HG02981 (cell line): ENCODE measurements around the gene SLC1A2.

ENCODE experiments used
- ATAC-seq: cut with Tn5 transposase; IDR thresholded peaks from one replicate; pipeline ENCODE4 v1.9.1; 2021; ENCODE audit warnings: mild to moderate bottlenecking, moderate library complexity; ENCODE audit not compliant: unreplicated experiment

Gene SLC1A2

DNA sequence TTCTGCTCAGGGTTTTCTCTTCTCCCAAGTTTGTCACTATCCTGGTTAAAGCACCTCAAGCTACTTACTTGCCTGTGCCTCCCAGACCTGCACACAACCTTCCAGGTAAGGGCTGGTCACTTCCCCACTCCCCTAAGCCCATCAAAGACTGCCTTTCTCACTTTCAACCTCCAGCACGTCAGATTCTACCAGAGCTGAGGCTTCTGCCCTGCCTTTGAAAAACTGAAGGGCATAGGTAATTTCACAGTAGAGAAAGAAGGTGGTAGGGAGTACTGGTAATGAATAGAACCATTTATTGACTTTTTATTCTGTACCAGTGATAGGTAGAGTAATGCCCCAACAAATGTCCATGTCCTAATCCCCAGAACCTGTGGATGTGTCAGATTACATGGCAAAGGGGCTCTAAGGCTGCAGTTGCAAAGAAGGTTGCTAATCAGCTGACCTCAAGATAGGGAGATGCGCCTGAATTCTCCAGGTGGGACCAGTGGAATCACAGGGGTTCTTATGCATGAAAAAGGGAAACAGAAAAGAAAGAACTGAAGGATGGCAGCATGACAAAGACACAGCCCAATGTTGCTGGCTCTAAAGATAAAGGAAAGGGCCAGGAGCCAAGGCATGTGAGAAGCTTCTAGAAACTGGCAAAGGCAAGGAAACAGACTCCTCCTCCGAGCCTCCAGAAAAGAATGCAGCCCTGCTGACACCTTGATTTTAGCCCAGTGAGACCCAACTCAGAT is 89.0 kb downstream of the SLC1A2 start:
- no peak for ATAC-seq

DNA sequence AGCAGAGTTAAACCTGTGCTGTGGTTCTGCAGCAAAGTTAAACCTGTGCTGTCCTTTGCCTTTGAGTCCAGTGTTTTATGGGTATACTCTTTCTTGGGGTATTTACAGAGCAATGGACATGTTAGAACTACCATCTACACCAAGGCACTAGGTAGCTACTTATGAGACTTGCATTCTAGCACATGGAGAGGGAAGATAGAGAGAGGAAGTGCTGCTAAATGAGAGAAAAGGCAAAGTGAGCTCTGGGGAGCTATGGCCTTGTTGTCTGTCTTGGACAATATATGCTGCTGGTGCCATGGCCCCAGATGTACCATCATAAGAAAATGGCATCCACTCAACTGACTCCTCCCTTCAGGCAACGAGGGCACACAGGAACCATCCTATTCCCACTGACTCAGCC is 91.5 kb downstream of the SLC1A2 start:
- no peak for ATAC-seq

DNA sequence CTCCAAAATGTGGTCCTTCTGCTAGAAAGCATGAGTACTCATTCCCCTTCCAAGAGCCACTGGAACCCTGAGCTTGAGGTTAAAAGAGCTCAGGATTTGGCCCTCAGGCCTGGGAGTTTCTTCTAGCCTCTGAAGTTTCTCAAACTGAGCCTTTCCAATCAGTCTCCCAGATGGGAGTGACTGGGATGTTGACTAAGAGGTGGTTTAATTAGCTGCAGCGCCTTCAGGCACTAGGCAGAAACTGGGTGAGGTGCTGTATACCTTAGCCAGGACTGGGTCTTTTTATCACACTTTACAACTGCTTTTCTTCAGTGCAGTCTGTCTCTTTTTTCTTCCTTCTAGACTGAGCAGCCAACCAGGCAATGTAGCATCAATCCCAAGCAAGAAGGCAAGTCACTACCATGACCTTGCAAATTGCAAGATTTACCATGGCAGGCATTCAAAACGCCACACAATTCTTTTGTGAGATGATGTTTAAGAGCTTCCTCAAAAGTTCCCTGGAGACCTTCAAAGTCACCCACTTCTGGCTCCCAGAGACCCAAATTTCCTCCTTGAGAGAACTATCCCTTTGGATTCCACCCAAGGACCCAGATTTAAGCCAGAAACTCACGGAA is 93.0 kb downstream of the SLC1A2 start:
- ATAC-seq, result no peak

DNA sequence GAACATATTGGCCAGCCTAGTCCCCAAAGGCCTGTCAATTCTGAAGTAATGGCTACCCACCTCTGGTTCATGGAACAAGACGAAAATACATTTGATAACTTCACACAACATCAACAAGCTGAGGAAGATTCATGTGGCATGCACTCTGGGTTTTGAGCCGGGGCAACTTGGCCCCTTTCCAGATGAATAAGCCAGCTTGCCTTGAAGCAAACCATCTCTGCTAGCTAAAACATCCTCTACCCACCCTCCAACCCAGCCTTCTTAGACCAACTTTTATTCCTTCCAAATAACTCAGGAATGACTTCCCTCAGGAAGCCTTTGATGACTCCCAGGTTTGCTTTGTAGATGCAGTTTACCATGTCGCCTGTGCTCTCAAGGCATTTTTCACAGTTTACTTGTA is 94.4 kb downstream of the SLC1A2 start:
- no peak for ATAC-seq

DNA sequence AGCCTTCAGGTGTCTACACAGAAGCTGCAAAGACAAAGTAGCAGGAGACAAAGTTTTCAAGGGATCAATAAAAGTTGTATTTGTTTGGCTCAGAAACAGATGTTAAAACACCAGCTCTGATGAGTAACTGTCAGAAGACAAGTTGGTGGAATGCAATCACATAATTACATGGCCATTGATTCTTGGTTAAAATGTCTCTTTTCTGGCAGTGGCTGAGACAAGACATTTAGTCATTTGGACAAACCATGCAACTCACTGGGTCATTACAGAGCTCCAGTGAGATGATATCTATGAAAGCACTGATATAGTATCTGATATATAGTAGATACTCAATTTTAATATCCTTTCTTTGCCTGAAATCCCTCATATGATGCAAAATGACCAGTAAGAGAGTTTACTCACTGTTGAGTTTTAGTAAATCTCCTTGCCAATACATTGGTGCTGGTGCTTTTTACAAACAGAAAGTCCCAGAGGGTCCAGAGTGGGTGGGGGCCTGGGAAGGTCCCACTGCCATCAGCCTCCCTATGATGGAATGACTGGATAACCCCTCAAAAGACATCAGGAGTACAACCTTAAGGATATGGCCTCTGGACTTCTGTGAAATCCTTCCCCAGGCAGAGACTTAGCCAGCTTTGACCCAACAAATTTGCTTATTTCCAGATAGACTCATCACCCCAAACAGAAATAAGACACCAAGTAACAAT is 95.0 kb downstream of the SLC1A2 start:
- no peak for ATAC-seq

DNA sequence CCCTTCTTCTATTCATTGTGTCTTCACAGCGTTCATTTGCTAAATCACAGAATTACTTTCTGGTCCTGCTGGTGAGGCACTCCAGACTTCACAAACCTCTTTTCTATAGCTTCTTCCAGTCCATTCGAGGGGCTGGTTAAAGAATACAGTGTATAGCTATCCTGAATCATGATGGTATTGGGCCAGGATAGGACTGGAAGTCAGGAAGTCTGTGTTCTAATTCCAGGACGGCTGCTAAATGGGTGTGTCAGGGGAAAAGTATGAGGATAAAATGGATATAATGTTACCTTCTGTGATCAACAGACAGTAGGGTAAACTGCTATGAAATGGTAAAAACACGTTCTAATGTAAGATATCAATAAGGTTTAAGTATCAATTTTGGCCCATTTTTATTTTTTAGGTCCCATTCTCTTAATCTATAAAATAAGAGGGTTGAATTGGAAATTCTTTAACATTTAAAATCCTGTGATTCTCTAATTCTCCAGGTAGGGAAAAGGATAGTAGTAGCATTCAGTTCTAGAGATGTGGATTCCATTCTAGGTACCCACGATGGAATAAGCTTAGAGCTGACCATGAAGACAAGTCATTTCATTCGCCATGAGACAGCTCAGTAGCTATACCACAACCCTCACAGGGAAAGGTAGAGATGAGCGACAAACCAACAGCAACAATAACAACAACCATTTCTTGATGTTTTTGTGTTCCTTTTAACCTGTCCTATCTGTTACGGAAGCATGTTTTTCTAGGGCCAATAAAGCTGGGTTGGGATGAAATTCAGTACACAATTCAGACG is 96.1 kb downstream of the SLC1A2 start:
- ATAC-seq, result no peak

DNA sequence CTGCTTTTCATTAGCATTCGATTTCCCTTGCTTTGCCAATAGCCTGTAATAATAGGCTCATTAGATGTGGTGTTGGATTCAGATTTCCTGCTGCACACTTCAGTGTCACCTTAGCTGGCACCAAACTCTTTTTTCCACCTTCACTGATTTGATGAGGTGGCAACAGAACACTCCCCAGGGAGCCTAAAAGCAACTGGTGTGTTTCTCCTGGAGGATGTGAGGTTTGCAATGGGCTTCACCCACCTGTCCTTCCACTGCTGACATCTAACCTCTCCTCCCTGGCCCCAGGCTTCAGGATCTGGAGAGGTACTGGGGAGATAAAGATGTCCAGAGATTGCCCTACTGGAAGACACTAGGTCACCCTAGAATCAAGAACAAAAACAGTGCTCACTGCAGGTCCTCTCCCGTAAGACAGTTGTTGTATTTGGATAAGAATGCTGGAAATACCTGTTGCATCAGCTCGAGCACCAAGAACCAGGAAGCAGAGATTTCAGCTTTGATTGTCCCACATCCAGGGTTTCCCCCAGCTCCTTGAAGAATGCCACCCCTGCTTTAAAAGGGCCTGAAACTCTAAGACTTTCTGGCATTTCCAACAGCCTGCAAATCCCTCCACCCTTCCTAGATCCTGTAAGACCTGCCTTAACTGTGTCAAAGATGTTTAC is 96.9 kb downstream of the SLC1A2 start:
- no peak for ATAC-seq

DNA sequence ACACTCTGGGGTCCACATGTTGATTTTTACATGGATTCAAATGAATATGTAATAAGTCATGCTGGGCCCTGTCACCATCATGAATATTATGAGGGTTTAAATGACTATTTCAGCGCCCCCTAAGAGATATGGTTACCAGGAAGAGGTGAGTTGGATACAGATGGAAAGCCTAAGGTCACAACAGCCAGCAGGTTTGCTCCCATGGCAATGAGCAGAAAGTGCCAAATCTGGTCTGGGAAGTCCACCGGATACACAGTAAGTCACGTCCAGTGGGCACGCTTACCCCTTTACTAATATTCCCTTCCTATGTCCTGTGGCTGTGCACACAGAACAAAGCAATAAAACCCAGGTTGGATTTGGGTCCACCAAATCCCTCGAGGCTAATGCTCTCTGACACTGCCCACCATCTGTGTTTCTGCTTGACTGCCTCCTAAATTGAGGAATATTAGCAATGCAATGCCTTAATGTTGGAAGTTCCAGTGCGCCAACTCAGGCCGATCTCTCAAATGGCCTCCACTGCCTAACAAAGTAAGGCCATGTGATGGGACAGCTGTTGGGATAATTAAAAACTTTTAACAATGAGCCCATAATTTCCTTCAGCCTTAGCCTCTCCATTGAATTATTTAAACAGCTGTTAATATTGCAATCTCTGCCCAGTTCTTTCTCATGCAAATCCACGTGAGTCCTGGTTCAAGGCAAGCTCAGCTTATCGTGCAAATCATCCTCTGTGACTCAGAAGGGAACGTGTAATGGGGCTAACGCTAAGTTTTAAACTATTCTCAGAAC is 97.6 kb downstream of the SLC1A2 start:
- ATAC-seq, result no peak

DNA sequence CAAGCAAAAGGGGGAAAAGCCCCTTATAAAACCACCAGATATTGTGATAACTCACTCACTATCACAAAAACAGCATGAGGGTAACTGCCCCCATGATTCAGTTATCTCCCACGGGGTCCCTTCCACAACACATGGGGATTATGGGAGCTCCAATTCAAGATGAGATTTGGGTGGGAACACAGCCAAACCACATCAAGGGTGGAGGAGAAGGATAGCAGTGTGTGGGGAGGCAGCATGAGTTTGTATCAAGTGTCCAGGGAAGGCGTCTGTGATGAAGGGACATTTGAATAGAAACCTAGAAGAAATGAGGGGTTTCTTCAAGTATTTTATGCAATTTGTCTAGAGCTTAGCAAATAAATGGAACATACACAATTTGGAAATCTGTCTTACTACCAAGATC is 98.2 kb downstream of the SLC1A2 start:
- ATAC-seq, result no peak

DNA sequence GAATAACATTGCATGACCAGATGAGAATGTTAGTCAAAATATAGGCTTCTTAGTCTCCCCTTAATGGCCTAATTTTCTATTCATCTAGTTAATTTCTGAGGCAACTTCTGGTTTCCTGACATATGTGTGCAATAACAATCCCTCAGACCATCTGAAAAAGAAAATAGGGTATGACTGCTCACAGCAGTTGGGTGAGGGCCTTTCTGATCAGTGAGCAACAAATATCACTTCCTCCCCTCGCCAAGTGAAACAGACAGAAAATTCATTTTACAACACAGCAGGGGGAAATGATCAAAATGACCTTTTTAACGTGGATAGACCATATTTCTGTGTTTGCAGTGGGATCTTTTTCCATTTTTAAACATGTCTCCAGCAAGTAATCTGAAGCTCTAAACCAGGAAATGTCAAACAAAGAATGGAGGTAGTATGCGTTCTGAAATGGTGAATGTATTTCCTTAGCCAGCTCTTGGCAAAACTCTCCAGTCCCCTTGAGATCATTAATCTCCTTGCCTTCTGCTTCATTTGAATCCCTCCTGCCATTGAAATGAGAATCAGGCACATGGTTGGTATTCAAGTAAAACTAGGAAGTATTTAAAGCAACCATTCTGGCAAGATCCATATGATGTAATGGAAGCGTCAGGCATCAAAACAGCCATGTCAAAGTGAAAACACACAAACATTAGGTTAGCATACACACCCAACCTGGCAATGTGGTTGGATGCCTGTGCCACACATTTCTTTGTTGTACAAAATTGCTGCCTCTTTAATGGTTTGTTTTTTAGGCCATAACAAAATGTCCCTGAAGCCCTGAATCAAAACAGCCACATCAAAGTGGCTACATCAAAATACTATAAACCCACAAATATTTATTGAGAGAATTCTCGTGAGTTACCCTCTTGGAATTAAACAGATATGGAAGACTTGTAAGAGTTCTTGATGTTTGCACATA is 100.1 kb downstream of the SLC1A2 start:
- no peak for ATAC-seq

DNA sequence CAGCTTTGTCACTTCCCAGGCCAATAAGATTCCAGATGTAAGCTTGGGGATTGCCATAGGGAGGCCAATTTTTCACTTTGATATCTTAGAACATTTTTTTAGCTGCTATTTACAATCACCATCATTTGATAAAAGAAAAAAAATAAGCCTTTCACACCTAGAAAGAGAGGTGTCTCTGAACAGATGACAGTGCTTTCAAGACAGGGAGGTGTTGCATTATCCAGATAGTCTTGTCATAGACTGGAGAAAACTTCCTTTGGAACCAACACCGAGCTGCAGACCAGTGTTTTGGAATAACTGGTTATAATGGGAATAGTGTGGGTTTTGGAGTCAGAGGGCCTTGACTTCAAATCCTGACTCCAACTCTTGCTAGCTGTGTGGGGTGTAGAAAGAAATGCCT is 101.0 kb downstream of the SLC1A2 start:
- ATAC-seq, result no peak

DNA sequence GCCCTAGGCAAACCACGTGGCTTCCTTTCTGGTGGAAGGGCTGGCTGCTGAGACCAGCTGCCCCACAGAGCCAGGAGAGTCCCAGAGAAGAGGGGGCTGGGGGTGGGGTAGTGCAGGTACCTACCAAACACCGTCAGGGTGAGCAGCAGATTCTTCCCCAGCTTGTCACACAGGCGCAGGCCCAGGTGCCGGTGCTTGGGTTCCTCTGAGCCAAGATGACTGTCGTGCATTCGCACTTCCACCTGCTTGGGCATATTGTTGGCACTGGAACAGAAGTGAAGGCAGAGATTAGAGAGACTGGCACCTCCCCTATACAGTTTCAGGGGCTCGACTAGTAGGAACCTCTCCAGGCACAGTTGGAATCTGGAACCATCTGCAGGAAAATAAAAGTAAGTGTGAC is 102.1 kb downstream of the SLC1A2 start:
- no peak for ATAC-seq

DNA sequence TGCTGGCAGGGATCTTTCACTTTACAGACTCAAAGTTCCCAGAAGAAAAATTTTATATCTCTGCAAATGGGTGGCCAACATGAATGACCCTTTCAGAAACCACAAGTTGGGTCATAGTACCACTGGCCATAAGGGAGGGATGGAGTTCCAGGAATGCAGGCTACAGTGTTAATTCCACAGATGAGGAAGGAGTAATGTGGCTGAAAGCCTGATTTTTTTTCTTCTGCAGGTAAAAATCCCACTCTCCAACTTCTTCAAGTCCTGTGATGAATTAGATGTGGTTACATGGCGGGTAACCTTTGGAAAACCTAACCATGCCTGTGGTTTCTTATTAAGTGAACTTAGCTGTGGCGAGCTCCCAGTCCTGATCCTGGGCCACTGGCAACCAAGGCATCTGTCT is 103.2 kb downstream of the SLC1A2 start:
- no peak for ATAC-seq

DNA sequence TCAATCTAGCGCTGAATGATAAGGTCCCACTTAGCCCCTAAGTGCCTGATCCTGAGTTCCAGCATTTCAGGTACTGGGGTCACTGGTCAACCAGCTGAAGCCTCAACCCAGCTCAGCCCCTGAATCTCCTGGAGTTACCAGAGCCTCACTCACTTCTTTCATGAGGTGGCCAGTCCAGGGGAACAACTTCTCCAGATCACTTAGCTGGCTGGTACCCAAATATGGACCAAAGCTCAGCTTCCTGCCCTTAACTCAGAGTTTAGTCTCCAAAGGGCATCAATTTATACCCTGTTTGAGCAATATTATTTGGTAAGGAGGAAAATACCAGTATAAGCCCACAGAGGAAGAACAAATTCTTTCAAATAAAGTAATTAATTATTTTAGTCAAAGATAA is 105.6 kb downstream of the SLC1A2 start:
- ATAC-seq, result peak; percentile 22

DNA sequence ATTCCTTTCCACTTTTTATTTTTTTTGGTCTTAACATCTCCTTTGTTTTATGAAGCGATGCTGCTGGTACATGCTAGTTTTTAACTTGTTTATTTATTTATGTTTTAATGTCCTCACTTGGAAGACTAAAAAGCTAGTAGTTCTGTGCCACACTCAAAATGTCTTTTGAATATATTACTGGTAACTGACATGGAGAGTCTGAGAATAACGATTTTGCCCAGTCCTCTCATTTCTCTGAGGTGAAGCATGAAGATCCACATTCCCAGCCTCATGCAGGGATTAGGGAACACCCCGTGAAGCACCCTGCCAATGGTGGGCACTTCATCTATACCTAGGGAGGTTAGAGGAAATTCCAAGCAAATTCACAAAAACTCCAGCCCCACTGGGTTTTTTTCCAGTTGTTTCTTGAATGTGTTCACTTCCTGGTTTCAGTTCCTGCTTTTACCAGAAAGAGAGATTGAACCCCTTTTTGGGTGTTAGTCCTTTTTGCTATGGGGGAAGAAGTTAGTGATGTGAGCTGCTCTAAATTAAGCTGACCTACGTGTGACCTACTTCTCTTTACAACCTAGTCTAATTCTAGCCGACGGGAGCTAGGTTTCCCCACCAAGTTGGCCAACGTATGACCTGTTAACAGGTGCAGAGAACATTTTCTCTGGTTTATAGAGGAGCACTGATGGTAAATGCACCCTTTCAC is 106.1 kb downstream of the SLC1A2 start:
- peak; percentile 83 for ATAC-seq

DNA sequence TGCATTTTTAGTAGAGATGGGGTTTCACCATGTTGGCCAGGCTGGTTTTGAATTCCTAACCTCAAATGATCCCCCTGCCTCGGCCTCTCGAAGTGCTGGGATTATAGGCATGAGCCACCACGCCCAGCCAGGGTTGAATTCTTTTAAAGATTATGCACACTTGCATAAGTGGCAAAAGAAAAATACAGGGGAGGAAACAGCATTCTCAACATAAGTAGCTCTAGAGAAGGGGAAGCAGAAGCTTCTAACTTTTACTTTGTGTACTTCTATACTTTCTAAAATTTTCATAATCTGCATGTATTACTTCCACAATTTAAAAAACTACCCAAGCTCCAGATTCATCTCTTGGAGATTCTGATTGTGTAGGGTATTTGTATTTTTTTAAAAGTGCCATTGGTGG is 108.0 kb downstream of the SLC1A2 start:
- ATAC-seq, result no peak

DNA sequence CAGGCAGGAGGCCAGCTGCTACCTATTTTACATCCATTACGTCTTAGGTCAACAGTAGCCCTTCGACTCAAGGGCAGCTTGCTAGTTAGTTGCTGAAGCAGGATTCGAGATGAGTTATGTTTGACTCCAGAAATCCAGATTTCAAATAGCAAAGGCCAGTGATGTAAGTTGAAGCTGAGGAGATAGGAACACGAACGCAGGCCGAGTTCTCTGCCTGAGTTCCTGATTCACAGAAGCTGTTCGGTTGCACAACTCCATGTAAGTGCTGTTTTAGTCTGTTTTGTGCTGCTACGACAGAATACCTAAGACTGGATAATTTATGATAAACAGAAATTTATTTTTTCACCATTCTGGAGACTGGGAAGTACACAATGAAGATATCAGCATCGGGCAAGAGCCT is 111.2 kb downstream of the SLC1A2 start:
- ATAC-seq, result no peak

DNA sequence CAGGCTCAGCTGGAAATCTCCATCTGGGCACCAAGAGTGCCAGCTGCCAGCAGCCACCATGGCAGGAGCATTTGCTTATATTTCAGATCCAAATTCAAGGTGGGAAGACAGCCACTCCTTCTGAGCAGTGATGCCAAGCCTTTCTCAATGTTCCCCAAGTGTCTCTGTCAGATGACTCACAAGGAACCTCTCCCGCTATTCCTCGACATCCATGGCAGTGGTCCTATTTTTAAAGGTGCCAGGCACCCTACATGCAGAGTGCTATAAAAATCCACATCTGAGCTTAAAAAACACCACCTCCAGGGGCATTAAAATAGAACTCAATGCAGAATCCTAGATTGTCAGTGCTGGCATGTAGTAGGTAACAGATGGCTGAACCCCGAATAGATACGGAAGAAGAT is 112.1 kb downstream of the SLC1A2 start:
- ATAC-seq, result no peak
